ENCODE data around the gene ACE.

Gene ACE

GRCh38 chr17:63516910-63517824 is 40.3 kb downstream of the ACE start:
- peak; percentile 16 for DNase-seq (ENCODE audit: low read depth)

DNA sequence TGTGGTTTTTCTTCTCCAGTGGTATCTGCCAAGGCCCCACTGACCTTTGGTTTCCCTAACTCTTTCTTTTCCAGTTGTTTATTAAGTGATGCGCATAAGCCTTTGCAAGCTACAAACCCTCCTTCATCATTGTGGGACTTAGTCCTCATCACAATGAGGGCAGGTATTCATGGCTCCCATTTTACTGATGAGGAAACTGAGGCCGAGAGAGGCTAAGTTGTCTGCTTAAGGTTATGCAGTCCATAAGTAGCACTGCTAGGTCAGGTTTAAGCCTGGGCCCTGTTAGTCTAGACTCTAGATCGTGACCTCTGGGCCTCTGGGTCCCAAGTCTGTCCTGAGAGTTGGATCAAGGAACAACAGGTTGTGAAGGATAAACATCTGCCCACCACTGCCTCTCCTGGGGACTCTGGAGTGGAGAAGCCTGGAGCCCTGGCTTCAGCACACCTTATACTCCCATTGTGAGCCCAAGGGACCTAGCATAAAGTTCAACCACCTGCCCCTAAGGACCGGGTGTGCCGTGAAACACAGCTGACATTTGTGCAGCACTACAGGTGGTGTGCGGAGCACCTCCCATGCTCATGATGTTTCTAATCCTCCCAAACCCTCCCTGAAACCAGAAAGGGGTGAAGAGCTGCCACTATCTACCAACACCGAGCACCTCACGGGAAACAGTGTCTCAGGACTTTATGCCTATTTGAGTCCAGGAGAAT is 41.1 kb downstream of the ACE start:
- DNase-seq (ENCODE audit: low read depth): no peak

GRCh38 chr17:63519116-63519881 is 42.4 kb downstream of the ACE start:
- DNase-seq (ENCODE audit: low read depth): no peak

DNA sequence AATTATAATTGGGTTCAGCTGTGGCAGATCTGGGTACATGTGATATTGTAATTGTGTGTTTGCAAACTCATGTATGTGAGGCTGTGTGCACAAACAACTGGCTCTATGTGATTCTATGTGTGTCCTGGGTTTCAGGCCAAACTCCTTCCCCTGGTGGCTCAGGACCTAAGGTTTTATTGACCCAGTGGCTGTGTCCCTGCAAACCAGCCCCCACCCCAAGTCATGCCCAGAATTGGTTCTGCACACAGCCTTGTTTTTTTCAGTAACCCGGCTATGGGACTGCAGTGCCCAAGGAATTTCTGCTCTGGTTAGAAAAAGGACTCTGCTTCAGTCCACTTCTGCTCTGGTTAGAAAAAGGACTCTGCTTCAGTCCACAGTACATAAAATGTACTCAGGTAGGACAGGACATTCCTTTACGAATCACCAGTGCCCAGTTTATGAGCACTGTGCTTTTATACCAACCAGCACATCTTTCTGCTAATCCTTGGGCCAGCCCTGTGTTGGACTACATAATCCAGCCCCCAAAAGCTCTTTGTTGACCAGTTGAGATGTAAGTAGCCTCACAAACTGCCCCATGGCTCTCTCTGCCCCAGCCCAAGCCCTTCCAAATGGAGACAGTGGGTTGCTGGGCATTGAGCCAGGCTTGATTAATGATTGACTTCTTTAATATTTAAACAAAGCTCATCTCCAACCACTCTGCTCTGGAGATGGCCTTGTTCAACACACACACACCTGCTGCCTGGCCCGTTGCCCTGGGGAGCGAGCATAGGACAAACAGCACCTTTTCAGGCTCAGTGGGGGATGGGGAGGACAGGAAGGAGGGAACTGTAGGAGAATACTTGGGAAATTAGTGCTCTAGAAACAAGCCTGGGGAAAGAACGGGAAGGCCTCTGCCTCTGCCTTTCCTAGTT is 43.4 kb downstream of the ACE start:
- DNase-seq (ENCODE audit: low read depth): no peak

DNA sequence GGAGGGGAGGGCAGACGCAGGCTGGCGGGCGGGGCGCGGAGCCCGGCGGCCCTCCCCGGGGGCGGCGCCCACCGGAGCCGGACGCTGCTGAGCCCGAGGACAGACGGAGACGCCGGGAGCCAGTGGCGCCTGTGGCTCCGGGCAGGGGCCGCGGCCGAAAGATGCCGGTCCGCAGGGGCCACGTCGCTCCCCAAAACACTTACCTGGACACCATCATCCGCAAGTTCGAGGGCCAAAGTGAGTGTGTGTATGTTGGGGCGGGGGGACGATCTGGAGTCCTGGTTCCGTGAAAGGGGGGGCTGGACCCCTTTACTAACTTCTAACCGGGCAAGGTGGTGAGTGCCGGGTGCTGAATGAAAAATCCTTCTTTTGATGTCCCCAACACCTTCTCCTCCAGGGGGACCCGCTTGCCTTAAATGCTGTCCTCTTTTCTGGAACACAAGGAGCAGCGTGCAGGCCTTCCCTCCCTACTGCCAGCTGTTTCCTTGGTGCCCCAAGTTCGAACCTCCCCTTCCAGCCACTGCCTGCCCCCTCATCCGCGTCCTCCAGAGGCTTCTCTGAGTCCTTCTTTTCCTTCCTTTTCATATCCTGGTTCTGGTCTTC is 46.5 kb downstream of the ACE start, which contains the start of gene KCNH6:
TSS of gene KCNH6 (plus strand) at position 106 of the 603 bp plus-strand sequence. CDS start at position 162, 56 bp downstream.
- DNase-seq (ENCODE audit: low read depth): no peak

DNA sequence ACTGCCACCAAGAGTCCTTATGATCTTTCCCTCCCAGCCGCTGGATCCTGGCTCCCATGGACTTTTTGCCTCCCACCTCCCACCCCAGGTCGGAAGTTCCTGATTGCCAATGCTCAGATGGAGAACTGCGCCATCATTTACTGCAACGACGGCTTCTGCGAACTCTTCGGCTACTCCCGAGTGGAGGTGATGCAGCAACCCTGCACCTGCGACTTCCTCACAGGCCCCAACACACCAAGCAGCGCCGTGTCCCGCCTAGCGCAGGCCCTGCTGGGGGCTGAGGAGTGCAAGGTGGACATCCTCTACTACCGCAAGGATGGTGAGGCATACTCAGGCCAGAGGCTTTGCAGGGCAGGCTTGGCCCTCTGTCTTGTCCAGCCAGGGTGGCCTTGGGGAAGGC is 47.2 kb downstream of the ACE start:
- DNase-seq (ENCODE audit: low read depth): no peak

GRCh38 chr17:63525190-63525946 is 48.5 kb downstream of the ACE start:
- no peak for DNase-seq (ENCODE audit: low read depth)

- no peak for DNase-seq (ENCODE audit: low read depth)
Measured at GRCh38 chr17:63526861-63527260, 50.0 kb downstream of the ACE start.

DNA sequence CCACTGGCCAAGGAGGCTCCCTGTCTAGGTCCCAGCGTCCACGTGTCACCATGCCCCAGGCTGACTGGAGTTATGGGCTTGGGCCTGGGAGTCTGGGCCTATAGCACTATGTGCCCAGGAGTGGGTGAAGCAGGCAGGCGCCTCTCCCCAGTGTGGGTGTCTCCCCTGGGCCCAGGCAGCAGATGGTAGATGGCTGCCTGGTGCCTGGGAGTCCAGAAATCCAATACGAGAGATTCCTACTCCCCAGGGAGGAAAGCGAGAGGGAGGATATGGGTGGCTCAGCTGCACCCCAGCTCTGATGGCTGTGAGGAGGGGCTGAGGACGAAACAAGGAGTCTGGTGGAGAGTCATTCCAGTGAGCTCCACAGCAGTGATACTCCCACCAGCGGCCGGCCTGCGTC is 51.3 kb downstream of the ACE start:
- DNase-seq (ENCODE audit: low read depth): no peak

DNA sequence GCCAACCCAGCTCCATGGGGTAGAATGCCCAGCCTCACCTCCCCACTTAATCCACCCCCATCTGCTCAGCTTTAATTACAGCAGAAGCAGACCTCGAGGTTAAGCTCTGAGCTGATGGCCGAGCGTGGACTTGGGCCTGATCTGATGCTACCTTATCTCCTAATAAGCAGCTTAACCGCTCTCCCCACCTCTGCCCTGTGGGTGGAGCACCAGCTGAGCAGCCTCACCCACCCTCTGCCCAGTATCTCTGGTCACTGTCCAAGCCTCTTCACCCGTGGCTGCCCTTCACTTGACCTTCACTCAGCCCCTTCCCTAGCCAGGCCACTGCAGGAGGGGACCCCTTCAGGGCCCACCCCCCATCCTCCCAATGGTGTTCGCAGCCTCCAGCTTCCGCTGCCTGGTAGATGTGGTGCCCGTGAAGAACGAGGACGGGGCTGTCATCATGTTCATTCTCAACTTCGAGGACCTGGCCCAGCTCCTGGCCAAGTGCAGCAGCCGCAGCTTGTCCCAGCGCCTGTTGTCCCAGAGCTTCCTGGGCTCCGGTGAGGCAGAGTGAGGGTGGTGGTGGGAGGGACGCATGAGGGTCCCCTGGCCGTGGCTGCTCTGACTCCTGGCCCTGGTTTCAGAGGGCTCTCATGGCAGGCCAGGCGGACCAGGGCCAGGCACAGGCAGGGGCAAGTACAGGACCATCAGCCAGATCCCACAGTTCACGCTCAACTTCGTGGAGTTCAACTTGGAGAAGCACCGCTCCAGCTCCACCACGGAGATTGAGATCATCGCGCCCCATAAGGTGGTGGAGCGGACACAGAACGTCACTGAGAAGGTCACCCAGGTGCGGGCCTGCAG is 53.1 kb downstream of the ACE start:
- DNase-seq (ENCODE audit: low read depth): no peak

GRCh38 chr17:63530557-63531021 is 53.7 kb downstream of the ACE start:
- DNase-seq (ENCODE audit: low read depth): no peak

GRCh38 chr17:63531022-63531965 is 54.4 kb downstream of the ACE start:
- DNase-seq (ENCODE audit: low read depth): no peak

DNA sequence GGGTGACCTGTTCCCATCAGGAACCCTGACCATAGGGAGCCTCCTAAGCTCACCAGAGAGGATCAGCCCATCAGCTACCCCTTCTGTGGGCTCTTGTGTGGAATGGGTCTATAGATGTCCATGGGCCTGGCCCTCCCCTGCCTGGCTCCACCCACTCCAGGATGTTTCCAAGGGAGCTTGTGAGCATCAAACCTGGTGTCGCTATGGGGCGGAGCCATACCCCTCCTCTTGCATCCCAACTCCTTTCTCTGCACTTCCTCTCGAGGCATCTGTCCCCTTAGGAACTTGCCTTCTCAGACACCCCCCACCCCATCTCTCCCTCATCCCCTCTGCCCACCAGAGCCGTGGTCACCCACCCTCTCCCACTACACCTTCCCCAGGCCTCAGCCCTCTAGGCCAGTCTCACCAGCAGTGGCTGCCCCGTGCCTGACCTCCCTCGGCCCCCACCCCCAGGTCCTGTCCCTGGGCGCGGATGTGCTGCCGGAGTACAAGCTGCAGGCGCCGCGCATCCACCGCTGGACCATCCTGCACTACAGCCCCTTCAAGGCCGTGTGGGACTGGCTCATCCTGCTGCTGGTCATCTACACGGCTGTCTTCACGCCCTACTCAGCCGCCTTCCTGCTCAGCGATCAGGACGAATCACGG is 56.7 kb downstream of the ACE start:
- no peak for DNase-seq (ENCODE audit: low read depth)

DNA sequence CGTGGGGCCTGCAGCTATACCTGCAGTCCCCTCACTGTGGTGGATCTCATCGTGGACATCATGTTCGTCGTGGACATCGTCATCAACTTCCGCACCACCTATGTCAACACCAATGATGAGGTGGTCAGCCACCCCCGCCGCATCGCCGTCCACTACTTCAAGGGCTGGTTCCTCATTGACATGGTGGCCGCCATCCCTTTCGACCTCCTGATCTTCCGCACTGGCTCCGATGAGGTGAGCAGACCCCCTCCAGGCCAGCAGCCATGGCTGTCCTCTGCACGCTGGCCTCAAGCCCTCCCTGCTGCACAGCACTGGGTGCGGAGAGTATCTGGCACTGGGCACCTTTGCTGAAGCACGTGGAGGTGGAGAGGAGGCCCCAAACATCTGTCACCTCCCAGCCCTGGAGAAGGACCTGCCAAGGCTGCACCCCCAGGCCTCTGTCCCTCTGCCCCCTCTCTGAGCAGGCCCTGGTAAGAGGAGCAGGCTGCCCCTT is 57.3 kb downstream of the ACE start:
- no peak for DNase-seq (ENCODE audit: low read depth)

- no peak for DNase-seq (ENCODE audit: low read depth)
Measured at GRCh38 chr17:63534816-63535455, 58.1 kb downstream of the ACE start.

DNA sequence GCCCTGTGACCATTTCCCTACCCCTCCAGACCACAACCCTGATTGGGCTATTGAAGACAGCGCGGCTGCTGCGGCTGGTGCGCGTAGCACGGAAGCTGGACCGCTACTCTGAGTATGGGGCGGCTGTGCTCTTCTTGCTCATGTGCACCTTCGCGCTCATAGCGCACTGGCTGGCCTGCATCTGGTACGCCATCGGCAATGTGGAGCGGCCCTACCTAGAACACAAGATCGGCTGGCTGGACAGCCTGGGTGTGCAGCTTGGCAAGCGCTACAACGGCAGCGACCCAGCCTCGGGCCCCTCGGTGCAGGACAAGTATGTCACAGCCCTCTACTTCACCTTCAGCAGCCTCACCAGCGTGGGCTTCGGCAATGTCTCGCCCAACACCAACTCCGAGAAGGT is 58.8 kb downstream of the ACE start:
- no peak for DNase-seq (ENCODE audit: low read depth)

GRCh38 chr17:63537001-63537400 is 60.1 kb downstream of the ACE start:
- no peak for DNase-seq (ENCODE audit: low read depth)

All from amniotic epithelial cell (primary cell).